ENCODE results near the gene BEST1.
A peak's percentile ranks its signal among the peaks of the same experiment; 100 is the strongest.

DNA sequence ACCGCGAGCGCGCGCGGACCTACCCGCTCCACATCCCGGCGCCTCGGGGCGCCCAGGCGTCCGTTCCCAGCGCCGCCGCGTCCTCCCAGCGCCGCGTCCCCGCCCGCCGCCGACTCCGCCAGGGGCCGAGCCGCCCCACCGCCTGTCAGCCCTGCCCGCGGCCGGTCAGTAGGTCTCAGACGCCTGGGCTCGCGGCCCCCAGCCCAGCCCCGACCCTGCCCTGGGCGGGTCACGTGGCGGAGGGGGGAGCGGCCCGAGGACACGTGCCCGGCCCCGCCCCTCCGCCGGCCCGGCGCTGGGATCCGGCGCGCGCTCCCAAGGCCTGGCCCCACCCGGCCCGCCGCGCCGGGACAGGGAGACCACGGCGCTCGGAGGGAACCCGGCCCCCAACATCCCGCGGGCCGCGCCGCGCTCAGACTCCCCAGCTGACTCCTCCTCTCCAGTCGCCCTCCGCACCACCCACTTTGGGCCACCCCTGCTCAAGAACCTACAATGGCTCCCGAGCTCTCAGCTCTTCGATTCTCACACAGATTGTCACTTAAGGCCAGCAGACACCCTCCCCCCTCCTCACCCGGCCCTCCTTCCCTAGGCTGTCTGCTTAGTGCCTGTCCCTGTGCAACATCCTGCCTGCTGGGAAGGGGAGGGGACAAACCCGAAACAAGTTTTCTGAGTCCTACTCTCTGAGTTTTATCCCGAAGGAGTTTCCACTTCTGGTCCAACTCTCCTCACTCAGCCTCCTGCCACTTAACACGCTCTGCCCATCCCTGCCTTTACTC, 32.6 kb upstream of the BEST1 start, which contains the start of gene RAB3IL1:
- TF ChIP-seq, protein P1, sequence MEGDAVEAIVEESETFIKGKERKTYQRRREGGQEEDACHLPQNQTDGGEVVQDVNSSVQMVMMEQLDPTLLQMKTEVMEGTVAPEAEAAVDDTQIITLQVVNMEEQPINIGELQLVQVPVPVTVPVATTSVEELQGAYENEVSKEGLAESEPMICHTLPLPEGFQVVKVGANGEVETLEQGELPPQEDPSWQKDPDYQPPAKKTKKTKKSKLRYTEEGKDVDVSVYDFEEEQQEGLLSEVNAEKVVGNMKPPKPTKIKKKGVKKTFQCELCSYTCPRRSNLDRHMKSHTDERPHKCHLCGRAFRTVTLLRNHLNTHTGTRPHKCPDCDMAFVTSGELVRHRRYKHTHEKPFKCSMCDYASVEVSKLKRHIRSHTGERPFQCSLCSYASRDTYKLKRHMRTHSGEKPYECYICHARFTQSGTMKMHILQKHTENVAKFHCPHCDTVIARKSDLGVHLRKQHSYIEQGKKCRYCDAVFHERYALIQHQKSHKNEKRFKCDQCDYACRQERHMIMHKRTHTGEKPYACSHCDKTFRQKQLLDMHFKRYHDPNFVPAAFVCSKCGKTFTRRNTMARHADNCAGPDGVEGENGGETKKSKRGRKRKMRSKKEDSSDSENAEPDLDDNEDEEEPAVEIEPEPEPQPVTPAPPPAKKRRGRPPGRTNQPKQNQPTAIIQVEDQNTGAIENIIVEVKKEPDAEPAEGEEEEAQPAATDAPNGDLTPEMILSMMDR (conservative IDR thresholded peaks at IDR 0.05 in 1 of 2, IDR thresholded peaks at IDR 0.05 in 1 of 2; ENCODE audit: extremely low read depth in 1 of 2, insufficient read depth in 1 of 2, low read depth in 1 of 2, low read length in 2 of 2), result no peak
- peak; percentile 48 for TF ChIP-seq EZH2 (IDR thresholded peaks at IDR 0.05; ENCODE audit: borderline replicate concordance, low read length)
